ENCODE results near the gene GNAQ. TPM values are rescaled to one million over a fixed set of nuclear protein-coding genes. Genes with fewer than 3 reads are reported as not detected.

Gene GNAQ
- polyA plus RNA-seq, 1 of the 3 experiments (the other 2 are of a cell fraction) = 20.9 TPM

- POLR2A ChIA-PET = no interaction called here
- Histone ChIP-seq H3K9ac (no peak overlapping the region), H2AFZ (ENCODE audit: low read depth) (no peak overlapping the region), H3K27ac (ENCODE audit: low read depth in 2 of 2, low read length in 1 of 2) (peak overlapping the region in 1 of 2 experiments; percentile 18; a peak in 1 of 4 replicates), H3K79me2 (ENCODE audit: insufficient read depth) (peaks cover 16% of the 10 kb centered on the region), H3K4me1 (ENCODE audit: control insufficient read depth in 1 of 2, insufficient read depth in 2 of 2, low read depth in 1 of 2, low read length in 1 of 2) (peaks cover under 1 to 10% of the 10 kb centered on the region in 2 experiments; a peak in 3 of 4 replicates), H3K4me3 (ENCODE audit: low read depth in 2 of 2, low read length in 1 of 2) (no peak overlapping the region), H3K9me3 (no peaks in the 10 kb centered on the region), H3K36me3 (replicated peaks in 1 of 2; ENCODE audit: control insufficient read depth in 1 of 2, insufficient read depth in 2 of 2, low read length in 1 of 2) (no peaks in the 10 kb centered on the region), H4K20me1 (ENCODE audit: insufficient read depth) (no peaks in the 10 kb centered on the region; the same call in 1 of the 2 replicates), H3K4me2 (no peak overlapping the region), H3F3A (replicated peaks; ENCODE audit: insufficient read depth) (peaks cover 2% of the 10 kb centered on the region), H3K27me3 (ENCODE audit: insufficient read depth) (no peaks in the 10 kb centered on the region), H3K9me2 (no peaks in the 10 kb centered on the region)
- CTCF ChIA-PET = interaction anchor here (1.0 to 2.1 kb wide), 4 partner anchors 7 to 144 kb away, joined by 3 to 5 read pairs (median 4); no protein-coding TSS in a partner anchor
- DNase-seq = no peak
- no peak for TF ChIP-seq FOXJ3 (CRISPR knock-in tag; IDR thresholded peaks at IDR 0.05)
- TF ChIP-seq RAD21 (IDR thresholded peaks at IDR 0.05; ENCODE audit: low read length) = no peak
- no peak for TF ChIP-seq TCF12 (IDR thresholded peaks at IDR 0.05)
- no peak for TF ChIP-seq MEF2A (IDR thresholded peaks at IDR 0.05; ENCODE audit: borderline replicate concordance, low read depth)
- no peak for TF ChIP-seq TEAD4 (IDR thresholded peaks at IDR 0.05; ENCODE audit: borderline replicate concordance, insufficient read depth)
- TF ChIP-seq POLR2AphosphoS5 (IDR thresholded peaks at IDR 0.05; ENCODE audit: low read depth, low read length) = no peak
- TF ChIP-seq NFIC (IDR thresholded peaks at IDR 0.05; ENCODE audit: borderline replicate concordance) = no peak
- no peak for TF ChIP-seq JUND (IDR thresholded peaks at IDR 0.05)
- no peak for TF ChIP-seq FOXM1 (IDR thresholded peaks at IDR 0.05; ENCODE audit: low read depth)
- no peak for TF ChIP-seq USF2 (IDR thresholded peaks at IDR 0.05; ENCODE audit: borderline replicate concordance, low read depth, low read length)
- no peak for TF ChIP-seq ZBTB33 (IDR thresholded peaks at IDR 0.05; ENCODE audit: borderline replicate concordance, low read depth)
- no peak for TF ChIP-seq TAF1 (IDR thresholded peaks at IDR 0.05; ENCODE audit: borderline replicate concordance, low read depth, low read length)
- no peak for TF ChIP-seq RFX5 (IDR thresholded peaks at IDR 0.05; ENCODE audit: low read length)
- TF ChIP-seq FOSL2 (IDR thresholded peaks at IDR 0.05; ENCODE audit: borderline replicate concordance, low read depth) = no peak
- no peak for TF ChIP-seq ELF1 (IDR thresholded peaks at IDR 0.05)
- no peak for TF ChIP-seq PBX3 (IDR thresholded peaks at IDR 0.05)
- TF ChIP-seq EP300 (IDR thresholded peaks at IDR 0.05; ENCODE audit: borderline replicate concordance in 1 of 2, low read depth in 1 of 2, low read length in 1 of 2) = no peak
- 94% methylated on average over 8 of the region's 8 CpGs for WGBS (ENCODE audit: low lambda C conversion rate)
Measured at GRCh38 chr9:77891128-77891800, 140.3 kb downstream of the GNAQ start.

Data from SK-N-SH (cell line).